HepG2 (cell line): ENCODE measurements around the gene ITPK1.

Experiments used
- CC2D1A ChIP-seq: sonication (generic); formaldehyde crosslinking; IDR thresholded peaks from 2 replicates; pipeline ENCODE4 v1.8.1; 2023; ENCODE audit warnings: mild to moderate bottlenecking, missing genetic modification reagents
- DNMT1 ChIP-seq: sonication (generic); formaldehyde crosslinking; IDR thresholded peaks from 2 replicates; pipeline ENCODE4 v1.5.1; 2020; ENCODE audit warnings: mild to moderate bottlenecking, missing genetic modification reagents
- EED ChIP-seq: sonication (generic); formaldehyde crosslinking; IDR thresholded peaks from 2 replicates; pipeline ENCODE4 v1.5.0; 2020; ENCODE audit warnings: mild to moderate bottlenecking, missing genetic modification reagents
- ESRRA ChIP-seq: sonication (generic); formaldehyde crosslinking; IDR thresholded peaks from 2 replicates; pipeline ENCODE4 v1.5.1; 2020; ENCODE audit warnings: mild to moderate bottlenecking, low read depth, missing genetic modification reagents
- EZH2 ChIP-seq: conservative IDR thresholded peaks from 2 replicates; pipeline ENCODE4 v1.6.1; 2012; ENCODE audit warnings: mild to moderate bottlenecking, low read depth, low read length, moderate library complexity
- JUN ChIP-seq: sonication (generic); formaldehyde crosslinking; IDR thresholded peaks from 2 replicates; pipeline ENCODE4 v1.4.0; 2020; ENCODE audit warnings: mild to moderate bottlenecking, missing genetic modification reagents
- NR2F6 ChIP-seq, 2 experiments: IDR thresholded peaks; 2 replicates each; pipeline ENCODE4 v1.6.1; 2016; ENCODE audit warnings: antibody characterized with exemption in 1 of 2, mild to moderate bottlenecking in 1 of 2
- PAWR ChIP-seq: sonication (generic); formaldehyde crosslinking; IDR thresholded peaks from 2 replicates; pipeline ENCODE4 v1.4.0; 2020; ENCODE audit warnings: missing genetic modification reagents, mild to moderate bottlenecking, borderline replicate concordance
- RFX5 ChIP-seq: IDR thresholded peaks from 2 replicates; pipeline ENCODE4 v1.6.1; 2011; ENCODE audit warnings: low read depth, low read length, improper control_type of control experiment
- ZNF331 ChIP-seq: sonication (generic); formaldehyde crosslinking; IDR thresholded peaks from 2 replicates; pipeline ENCODE4 v1.4.0; 2020; ENCODE audit warnings: missing genetic modification reagents
- TF ChIP-seq, protein P1 (sequence below): sonication (generic); formaldehyde crosslinking; IDR thresholded peaks from 2 replicates; pipeline ENCODE4 v1.5.0; 2020; ENCODE audit warnings: mild to moderate bottlenecking, missing genetic modification reagents, moderate library complexity

DNA sequence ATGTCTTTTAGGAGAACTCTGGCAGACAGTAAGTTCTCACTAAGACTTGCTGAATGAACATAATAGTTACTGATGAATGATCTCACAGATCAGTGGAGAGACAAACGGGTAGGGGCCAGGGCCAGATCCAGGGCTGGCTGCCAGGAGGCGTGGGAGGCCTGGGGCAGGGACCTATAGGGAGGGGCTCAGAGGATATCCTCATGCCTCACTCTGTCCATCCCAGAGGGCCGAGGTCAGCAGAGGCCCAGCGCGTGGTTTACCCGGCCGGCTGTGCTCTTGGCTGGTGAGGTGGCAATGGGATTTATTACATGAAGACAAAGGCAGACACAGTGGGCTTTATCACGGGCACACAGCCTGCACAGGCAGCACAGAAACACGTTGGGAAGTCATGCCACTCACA lies 107.3 kb downstream of the ITPK1 start:
- TF ChIP-seq EED (CRISPR knock-in tag): no peak
- TF ChIP-seq EZH2: no peak
- no peak for TF ChIP-seq JUN (CRISPR knock-in tag)
- no peak for TF ChIP-seq RFX5
- TF ChIP-seq NR2F6 (IDR thresholded peaks at IDR 0.05): no peak
- TF ChIP-seq NR2F6 (CRISPR knock-in tag; IDR thresholded peaks at IDR 0.05): no peak
- no peak for TF ChIP-seq ESRRA (CRISPR knock-in tag)
- no peak for TF ChIP-seq ZNF331 (CRISPR knock-in tag)
- TF ChIP-seq, protein P1, sequence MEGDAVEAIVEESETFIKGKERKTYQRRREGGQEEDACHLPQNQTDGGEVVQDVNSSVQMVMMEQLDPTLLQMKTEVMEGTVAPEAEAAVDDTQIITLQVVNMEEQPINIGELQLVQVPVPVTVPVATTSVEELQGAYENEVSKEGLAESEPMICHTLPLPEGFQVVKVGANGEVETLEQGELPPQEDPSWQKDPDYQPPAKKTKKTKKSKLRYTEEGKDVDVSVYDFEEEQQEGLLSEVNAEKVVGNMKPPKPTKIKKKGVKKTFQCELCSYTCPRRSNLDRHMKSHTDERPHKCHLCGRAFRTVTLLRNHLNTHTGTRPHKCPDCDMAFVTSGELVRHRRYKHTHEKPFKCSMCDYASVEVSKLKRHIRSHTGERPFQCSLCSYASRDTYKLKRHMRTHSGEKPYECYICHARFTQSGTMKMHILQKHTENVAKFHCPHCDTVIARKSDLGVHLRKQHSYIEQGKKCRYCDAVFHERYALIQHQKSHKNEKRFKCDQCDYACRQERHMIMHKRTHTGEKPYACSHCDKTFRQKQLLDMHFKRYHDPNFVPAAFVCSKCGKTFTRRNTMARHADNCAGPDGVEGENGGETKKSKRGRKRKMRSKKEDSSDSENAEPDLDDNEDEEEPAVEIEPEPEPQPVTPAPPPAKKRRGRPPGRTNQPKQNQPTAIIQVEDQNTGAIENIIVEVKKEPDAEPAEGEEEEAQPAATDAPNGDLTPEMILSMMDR (CRISPR knock-in tag): no peak
- TF ChIP-seq CC2D1A (CRISPR knock-in tag): no peak
- no peak for TF ChIP-seq PAWR
- TF ChIP-seq DNMT1: no peak
